Caco-2 (cell line): ENCODE results near the gene C19orf53. TPM values are rescaled to one million over a fixed set of nuclear protein-coding genes. Genes with fewer than 3 reads are reported as not detected.

Experiments used
- BruUV-seq: library from RNA; stranded (reverse); fragments of 400-500 nt; replicated peaks from 2 replicates; lab custom pipeline; 2021; lab: Mats Ljungman, UMichigan
- CTCF ChIA-PET: fragments of 300-600 bp; sonication (Branson Sonifier 250); formaldehyde crosslinking; loops from one replicate; lab custom pipeline; 2022; ENCODE audit warnings: antibody characterized with exemption; lab: Charles Lee
- POLR2A ChIA-PET: fragments of 300-600 bp; sonication (Branson Sonifier 250); formaldehyde crosslinking; loops from one replicate; lab custom pipeline; 2022; ENCODE audit warnings: antibody characterized with exemption; lab: Charles Lee
- DNase-seq, 2 experiments: peaks; one replicate each; pipeline versions ENCODE4 v3.0.0 to v3.0.0-alpha.2; 2020 to 2022
- H3K27me3 ChIP-seq: replicated peaks from 2 replicates; pipeline ENCODE4 v1.6.0; 2011; ENCODE audit warnings: low read length; ENCODE audit not compliant: control insufficient read depth, insufficient read depth
- H3K36me3 ChIP-seq: 2 replicates; pipeline ENCODE4 v1.5.1; 2011; ENCODE audit warnings: low read length; ENCODE audit not compliant: control insufficient read depth, insufficient read depth
- H3K4me1 ChIP-seq: fragments of 250-450 bp; sonication (Bioruptor Pico); 2 replicates; pipeline ENCODE4 v1.5.1; 2020; ENCODE audit warnings: mild to moderate bottlenecking
- H3K4me3 ChIP-seq: 2 replicates; pipeline ENCODE4 v1.5.1; 2011; ENCODE audit warnings: low read depth, mild to moderate bottlenecking, control low read depth, low read length
- H3K9me3 ChIP-seq: fragments of 250-450 bp; sonication (Bioruptor Pico); 2 replicates; pipeline ENCODE4 v1.5.1; 2020; ENCODE audit warnings: mild to moderate bottlenecking, moderate library complexity
- H3K27ac Mint-ChIP-seq: one replicate; pipeline ENCODE4 v1.8.0; 2022; ENCODE audit warnings: mixed read lengths; ENCODE audit not compliant: unreplicated experiment
- H3K27me3 Mint-ChIP-seq: one replicate; pipeline ENCODE4 v1.8.0; 2022; ENCODE audit warnings: mixed read lengths; ENCODE audit not compliant: insufficient read depth, unreplicated experiment
- H3K36me3 Mint-ChIP-seq: one replicate; pipeline ENCODE4 v1.8.0; 2022; ENCODE audit warnings: mild to moderate bottlenecking, mixed read lengths; ENCODE audit not compliant: insufficient read depth, unreplicated experiment
- H3K4me1 Mint-ChIP-seq: one replicate; pipeline ENCODE4 v1.8.0; 2022; ENCODE audit warnings: low read depth, mixed read lengths; ENCODE audit not compliant: unreplicated experiment
- H3K4me3 Mint-ChIP-seq: one replicate; pipeline ENCODE4 v1.8.0; 2022; ENCODE audit warnings: mild to moderate bottlenecking, moderate library complexity, mixed read lengths; ENCODE audit not compliant: unreplicated experiment
- H3K9me3 Mint-ChIP-seq: one replicate; pipeline ENCODE4 v1.8.0; 2022; ENCODE audit warnings: mixed read lengths; ENCODE audit not compliant: unreplicated experiment
- intact Hi-C: fragments of 100-400 bp; cut with micrococcal nuclease; formaldehyde crosslinking; loops from one replicate; pipeline ENCODE4 v1.10.0; 2022; ENCODE audit not compliant: unreplicated experiment
- total RNA-seq: library from RNA; stranded (reverse); gene quantifications from 2 replicates; pipeline ENCODE4 v1.2.3, GENCODE V29; 2022
- TF ChIP-seq, protein P1 (sequence below), 2 experiments: fragments of 200-600 bp in 1 of 2; IDR thresholded peaks; 1 replicate in 1 of 2; 2 replicates in 1 of 2; pipeline versions ENCODE4 v1.5.1 to v1.8.0; 2011 to 2022; ENCODE audit warnings: antibody characterized with exemption in 1 of 2, control low read depth in 1 of 2, inconsistent platforms in 1 of 2, low read depth in 1 of 2, low read length in 1 of 2, mild to moderate bottlenecking in 1 of 2, moderate library complexity in 1 of 2; ENCODE audit not compliant: insufficient read depth in 1 of 2, severe bottlenecking in 1 of 2, unreplicated experiment in 1 of 2

Gene C19orf53
- total RNA-seq, 1 experiment from 2014 or later: 113 TPM

DNA sequence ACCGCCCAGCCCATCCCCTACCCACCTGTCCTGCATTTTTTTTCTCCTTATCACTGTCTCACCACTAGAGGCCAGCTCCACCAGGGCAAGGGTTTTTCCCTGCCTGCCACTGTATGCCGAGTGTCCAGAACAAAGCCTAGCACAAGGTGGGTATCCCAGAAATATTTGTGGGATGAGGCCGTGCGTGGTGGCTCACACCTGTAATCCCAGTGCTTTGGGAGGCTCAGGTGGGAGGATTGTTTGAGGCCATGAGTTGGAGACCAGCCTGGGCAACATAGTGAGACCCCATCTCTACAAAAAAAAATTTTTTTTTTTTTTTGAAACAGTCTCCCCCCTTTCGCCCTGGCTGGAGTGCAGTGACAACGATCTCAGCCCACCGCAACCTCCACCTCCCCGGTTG is 12.8 kb upstream of the C19orf53 start:
- no peaks in the 10 kb centered on the region for H3K27me3 Mint-ChIP-seq
- H3K4me3 Mint-ChIP-seq: no peak overlapping the region
- intact Hi-C loops: no loop called here
- no peak overlapping the region for H3K27ac Mint-ChIP-seq
- Histone ChIP-seq H3K27me3 (no peaks in the 10 kb centered on the region), H3K36me3 (no peaks in the 10 kb centered on the region), H3K4me1 (peaks cover 4% of the 10 kb centered on the region; the same call in 1 of the 2 replicates), H3K4me3 (no peak overlapping the region), H3K9me3 (no peaks in the 10 kb centered on the region)
- no TSS peak for BruUV-seq
- peaks cover 18% of the 10 kb centered on the region for H3K36me3 Mint-ChIP-seq
- no peaks in the 10 kb centered on the region for H3K9me3 Mint-ChIP-seq
- POLR2A ChIA-PET: no interaction called here
- H3K4me1 Mint-ChIP-seq: peaks cover 9% of the 10 kb centered on the region
- TF ChIP-seq, protein P1, sequence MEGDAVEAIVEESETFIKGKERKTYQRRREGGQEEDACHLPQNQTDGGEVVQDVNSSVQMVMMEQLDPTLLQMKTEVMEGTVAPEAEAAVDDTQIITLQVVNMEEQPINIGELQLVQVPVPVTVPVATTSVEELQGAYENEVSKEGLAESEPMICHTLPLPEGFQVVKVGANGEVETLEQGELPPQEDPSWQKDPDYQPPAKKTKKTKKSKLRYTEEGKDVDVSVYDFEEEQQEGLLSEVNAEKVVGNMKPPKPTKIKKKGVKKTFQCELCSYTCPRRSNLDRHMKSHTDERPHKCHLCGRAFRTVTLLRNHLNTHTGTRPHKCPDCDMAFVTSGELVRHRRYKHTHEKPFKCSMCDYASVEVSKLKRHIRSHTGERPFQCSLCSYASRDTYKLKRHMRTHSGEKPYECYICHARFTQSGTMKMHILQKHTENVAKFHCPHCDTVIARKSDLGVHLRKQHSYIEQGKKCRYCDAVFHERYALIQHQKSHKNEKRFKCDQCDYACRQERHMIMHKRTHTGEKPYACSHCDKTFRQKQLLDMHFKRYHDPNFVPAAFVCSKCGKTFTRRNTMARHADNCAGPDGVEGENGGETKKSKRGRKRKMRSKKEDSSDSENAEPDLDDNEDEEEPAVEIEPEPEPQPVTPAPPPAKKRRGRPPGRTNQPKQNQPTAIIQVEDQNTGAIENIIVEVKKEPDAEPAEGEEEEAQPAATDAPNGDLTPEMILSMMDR (IDR thresholded peaks at IDR 0.05; ENCODE audit: insufficient read depth in 1 of 2, low read depth in 1 of 2, low read length in 1 of 2, severe bottlenecking in 1 of 2, unreplicated experiment in 1 of 2): no peak
- DNase-seq: no peak
- CTCF ChIA-PET: interaction anchor here (1.0 kb wide), 1 partner anchor 30 kb away, joined by 3 read pairs; no protein-coding TSS in a partner anchor

DNA sequence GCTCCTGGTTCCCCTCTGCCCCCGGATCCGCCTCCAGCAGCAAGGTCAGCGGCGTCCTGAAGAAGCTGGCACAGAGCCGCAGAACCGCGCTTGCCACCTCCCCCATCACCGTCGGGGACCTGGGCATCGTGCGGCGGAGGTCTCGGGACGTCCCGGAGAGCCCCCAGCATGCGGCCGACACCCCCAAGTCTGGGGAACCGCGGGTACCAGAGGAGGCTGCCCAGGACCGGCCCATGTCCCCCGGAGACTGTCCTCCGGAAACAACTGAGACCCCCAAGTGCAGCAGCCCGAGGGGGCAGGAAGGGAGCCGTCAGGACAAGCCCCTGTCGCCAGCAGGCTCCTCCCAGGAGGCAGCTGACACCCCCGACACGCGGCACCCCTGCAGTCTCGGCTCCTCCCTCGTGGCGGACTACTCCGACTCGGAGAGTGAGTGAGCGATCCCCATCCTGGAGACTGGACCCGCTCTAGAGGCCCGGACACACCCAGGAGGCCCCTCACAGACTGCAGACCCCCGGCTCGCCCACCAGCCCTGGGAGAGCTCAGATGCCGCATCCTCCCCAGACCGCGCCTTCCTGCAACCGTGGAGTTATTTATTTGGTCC is 11.5 kb upstream of the C19orf53 start:
- ChIA-PET POLR2A (no interaction called here), CTCF (no interaction called here)
- Mint-ChIP-seq H3K9me3 (no peaks in the 10 kb centered on the region), H3K27ac (peak overlapping the region; percentile 57), H3K4me1 (peaks cover 9% of the 10 kb centered on the region), H3K36me3 (peaks cover 18% of the 10 kb centered on the region), H3K4me3 (no peak overlapping the region), H3K27me3 (no peaks in the 10 kb centered on the region)
- no peaks in the 10 kb centered on the region for H3K9me3 ChIP-seq
- no TSS peak for BruUV-seq
- H3K36me3 ChIP-seq: no peaks in the 10 kb centered on the region
- H3K4me1 ChIP-seq: peaks cover 4% of the 10 kb centered on the region; the same call in 1 of the 2 replicates
- H3K27me3 ChIP-seq: no peaks in the 10 kb centered on the region
- intact Hi-C loops: no loop called here
- TF ChIP-seq, protein P1 (IDR thresholded peaks at IDR 0.05; ENCODE audit: insufficient read depth in 1 of 2, low read depth in 1 of 2, low read length in 1 of 2, severe bottlenecking in 1 of 2, unreplicated experiment in 1 of 2): no peak
- H3K4me3 ChIP-seq: no peak overlapping the region
- DNase-seq: no peak

DNA sequence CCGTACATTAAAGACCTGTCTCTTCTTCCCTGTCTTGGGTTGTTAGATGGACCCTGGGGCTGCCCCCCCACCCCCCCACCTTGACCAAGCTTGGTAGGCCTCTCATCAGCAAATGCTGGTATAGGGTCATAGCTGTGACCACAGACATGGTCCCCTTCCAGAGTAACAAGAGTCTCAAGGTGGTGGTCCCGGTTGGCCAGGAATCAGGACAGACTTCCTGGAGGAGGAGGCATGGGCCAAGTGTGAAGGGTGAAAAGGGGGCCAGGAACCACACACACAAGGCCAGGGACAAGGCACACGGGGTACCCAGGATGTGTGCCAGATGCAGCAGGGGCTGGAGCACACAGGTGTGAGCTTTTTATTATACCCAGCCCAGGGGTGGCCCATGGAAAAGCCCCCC is 11.0 kb upstream of the C19orf53 start:
- TF ChIP-seq, protein P1 (IDR thresholded peaks at IDR 0.05; ENCODE audit: insufficient read depth in 1 of 2, low read depth in 1 of 2, low read length in 1 of 2, severe bottlenecking in 1 of 2, unreplicated experiment in 1 of 2): no peak
- POLR2A ChIA-PET: no interaction called here
- peak overlapping the region; percentile 80 for H3K4me3 Mint-ChIP-seq
- no peaks in the 10 kb centered on the region for H3K9me3 ChIP-seq
- no TSS peak for BruUV-seq
- no peaks in the 10 kb centered on the region for H3K9me3 Mint-ChIP-seq
- H3K4me3 ChIP-seq: no peak overlapping the region
- H3K36me3 Mint-ChIP-seq: peaks cover 18% of the 10 kb centered on the region
- no peaks in the 10 kb centered on the region for H3K27me3 Mint-ChIP-seq
- no peaks in the 10 kb centered on the region for H3K36me3 ChIP-seq
- no peaks in the 10 kb centered on the region for H3K27me3 ChIP-seq
- DNase-seq: no peak
- peaks cover 9% of the 10 kb centered on the region for H3K4me1 Mint-ChIP-seq
- intact Hi-C loops: no loop called here
- CTCF ChIA-PET: no interaction called here
- peak overlapping the region; percentile 57 for H3K27ac Mint-ChIP-seq
- peaks cover 4% of the 10 kb centered on the region; the same call in 1 of the 2 replicates for H3K4me1 ChIP-seq
